ENCODE data around the gene MPPED1.

Gene MPPED1

DNA sequence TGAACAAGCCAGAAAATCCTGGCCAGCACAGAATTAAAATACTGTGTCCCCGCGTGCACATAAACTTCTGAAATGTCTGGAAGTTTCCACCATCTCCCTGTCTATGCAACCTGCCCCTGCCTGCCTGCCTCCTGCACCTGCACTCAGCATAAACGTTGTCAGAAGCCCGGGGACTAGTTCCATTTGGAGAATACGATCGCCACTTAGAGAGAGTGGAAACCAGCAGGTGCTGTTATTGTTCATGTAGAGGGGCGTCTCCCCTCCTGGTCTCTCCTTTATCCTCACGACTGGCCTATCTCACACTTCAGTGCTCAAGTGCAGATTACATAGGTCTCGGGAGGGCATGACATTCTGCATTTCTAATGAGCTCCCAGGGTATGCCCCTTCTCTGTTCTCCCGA is 35.6 kb downstream of the MPPED1 start:
- no peak overlapping the region for H3K4me3 ChIP-seq (ENCODE audit: low read length)
- no peaks in the 10 kb centered on the region for H3K4me1 ChIP-seq (ENCODE audit: insufficient read depth, low read length)
- no peaks in the 10 kb centered on the region for H3K36me3 ChIP-seq (ENCODE audit: insufficient read depth, low read depth, low read length)
- no peak overlapping the region for H3K9ac ChIP-seq (ENCODE audit: low read depth, low read length)
- no peak overlapping the region for H3K27ac ChIP-seq (ENCODE audit: low read length)
- no peaks in the 10 kb centered on the region for H3K27me3 ChIP-seq (ENCODE audit: insufficient read depth, low read length)
- no peaks in the 10 kb centered on the region for H3K9me3 ChIP-seq (ENCODE audit: insufficient read depth, low read depth, low read length)

DNA sequence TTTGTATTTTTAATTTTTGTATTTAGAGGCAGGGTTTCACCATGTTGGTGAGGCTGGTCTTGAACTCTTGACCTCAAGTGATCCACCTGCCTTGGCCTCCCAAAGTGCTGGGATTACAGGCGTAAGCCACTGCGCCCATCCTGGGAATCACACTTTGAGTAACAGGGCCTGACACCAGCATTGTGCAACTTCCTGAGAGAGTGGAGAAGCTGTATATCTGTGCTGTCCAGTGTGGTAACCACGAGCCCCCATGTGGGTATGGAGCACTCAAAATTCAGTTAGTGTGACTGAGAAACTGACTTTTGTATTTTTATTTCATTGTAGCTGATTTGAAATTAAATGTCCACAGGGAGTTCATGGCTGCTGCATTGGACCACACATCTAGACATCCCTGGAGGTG is 36.2 kb downstream of the MPPED1 start:
- H3K9me3 ChIP-seq (ENCODE audit: insufficient read depth, low read depth, low read length): no peaks in the 10 kb centered on the region
- H3K4me1 ChIP-seq (ENCODE audit: insufficient read depth, low read length): no peaks in the 10 kb centered on the region
- H3K27ac ChIP-seq (ENCODE audit: low read length): no peak overlapping the region

DNA sequence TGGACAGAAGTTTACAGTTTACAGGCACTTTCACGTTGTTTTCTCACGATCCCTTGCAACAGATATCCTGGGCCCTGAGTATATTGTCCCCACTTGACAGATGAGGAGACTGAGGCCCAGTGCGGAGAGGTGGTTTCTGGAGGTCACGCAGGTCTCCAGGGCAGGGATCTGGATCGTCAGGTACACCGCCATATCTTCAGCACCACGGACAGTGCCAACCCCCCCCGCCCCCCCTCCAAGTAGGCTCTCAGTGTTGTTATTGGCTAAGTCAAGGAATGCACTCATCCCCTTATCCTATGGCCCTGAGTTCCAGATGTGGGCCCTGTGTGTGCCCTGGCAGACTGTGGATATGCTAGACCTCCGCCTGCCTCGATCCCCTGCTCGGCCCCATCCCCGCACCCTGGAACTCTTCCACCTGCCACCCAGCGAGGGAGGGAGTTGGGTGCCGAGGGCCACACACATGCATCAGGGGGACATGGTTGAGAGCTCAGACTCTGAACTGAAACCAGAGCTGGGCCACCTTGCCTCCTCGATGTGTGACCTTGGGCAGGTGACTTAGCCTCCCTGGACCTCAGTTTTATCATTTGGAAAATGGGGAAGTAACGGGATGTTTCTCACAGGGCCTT is 37.5 kb downstream of the MPPED1 start:
- no peak overlapping the region for H3K9ac ChIP-seq (ENCODE audit: low read depth, low read length)
- no peaks in the 10 kb centered on the region for H3K4me1 ChIP-seq (ENCODE audit: insufficient read depth, low read length)
- H3K36me3 ChIP-seq (ENCODE audit: insufficient read depth, low read depth, low read length): no peaks in the 10 kb centered on the region
- no peaks in the 10 kb centered on the region for H3K9me3 ChIP-seq (ENCODE audit: insufficient read depth, low read depth, low read length)
- no peak overlapping the region for H3K4me3 ChIP-seq (ENCODE audit: low read length)
- H3K27ac ChIP-seq (ENCODE audit: low read length): no peak overlapping the region
- H3K27me3 ChIP-seq (ENCODE audit: insufficient read depth, low read length): no peaks in the 10 kb centered on the region

More for the DNA sequence above, 36.2 kb downstream of the MPPED1 start:
- Histone ChIP-seq H3K27me3 (ENCODE audit: insufficient read depth, low read length) (no peaks in the 10 kb centered on the region), H3K4me3 (ENCODE audit: low read length) (no peak overlapping the region), H3K36me3 (ENCODE audit: insufficient read depth, low read depth, low read length) (no peaks in the 10 kb centered on the region), H3K9ac (ENCODE audit: low read depth, low read length) (no peak overlapping the region)

DNA sequence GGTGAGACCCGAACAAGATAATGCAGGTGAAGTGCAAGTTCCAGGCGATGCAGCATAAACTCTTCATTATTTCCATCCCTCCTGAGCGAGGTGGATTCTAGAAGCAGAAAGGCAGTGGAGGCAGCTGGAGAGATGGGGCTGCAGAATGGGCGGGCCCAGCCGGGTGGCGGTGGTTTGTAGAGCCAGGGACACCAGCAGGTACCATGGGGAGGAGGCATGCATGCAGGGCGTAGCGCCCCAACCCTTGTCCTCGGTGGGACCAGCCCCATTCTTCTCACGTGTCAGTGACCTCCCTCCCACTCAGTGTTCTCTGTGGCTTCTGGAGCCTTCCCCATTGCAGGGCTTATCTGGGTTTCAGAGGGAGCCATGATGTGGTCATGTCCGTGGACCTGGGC is 38.0 kb downstream of the MPPED1 start:
- Histone ChIP-seq H3K4me1 (ENCODE audit: insufficient read depth, low read length) (no peaks in the 10 kb centered on the region), H3K36me3 (ENCODE audit: insufficient read depth, low read depth, low read length) (no peaks in the 10 kb centered on the region), H3K9ac (ENCODE audit: low read depth, low read length) (no peak overlapping the region)

DNA sequence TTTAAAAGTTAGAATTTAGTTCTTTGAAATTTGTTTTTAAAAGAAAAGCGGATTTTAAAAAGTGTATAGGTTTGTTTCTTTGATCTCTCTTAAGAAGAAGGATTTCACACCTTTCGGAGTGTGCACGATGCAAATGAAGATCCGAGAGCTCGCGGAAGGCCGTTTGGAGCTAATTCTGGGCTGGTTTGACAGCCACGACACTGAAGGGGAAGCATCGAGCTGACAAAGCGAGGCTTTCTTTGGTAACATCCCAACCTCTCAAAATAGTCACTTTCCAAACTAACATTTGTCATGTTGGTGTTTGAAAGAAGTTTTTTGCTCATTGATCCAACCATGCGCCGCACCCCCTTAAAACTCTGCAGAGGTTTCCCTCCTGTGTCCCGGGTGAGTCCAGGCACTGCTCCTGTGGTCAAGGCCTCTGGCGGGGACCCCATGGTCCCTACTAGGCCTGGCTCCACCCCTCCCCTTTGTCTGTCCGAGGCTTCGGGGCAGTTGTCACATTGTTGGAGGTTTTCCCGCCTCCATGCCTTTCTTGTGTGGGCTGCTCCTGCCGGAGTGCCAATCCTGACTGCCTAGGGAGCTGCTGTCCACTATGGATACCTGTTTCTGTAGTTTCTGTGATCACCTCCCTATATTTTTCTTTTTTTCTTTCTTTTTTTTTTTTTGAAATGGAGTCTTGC is 39.7 kb downstream of the MPPED1 start:
- no peak overlapping the region for H3K9ac ChIP-seq (ENCODE audit: low read depth, low read length)
- H3K27me3 ChIP-seq (ENCODE audit: insufficient read depth, low read length): no peaks in the 10 kb centered on the region
- no peaks in the 10 kb centered on the region for H3K36me3 ChIP-seq (ENCODE audit: insufficient read depth, low read depth, low read length)
- H3K4me3 ChIP-seq (ENCODE audit: low read length): no peak overlapping the region
- no peaks in the 10 kb centered on the region; the same call in 1 of the 2 replicates for H3K4me1 ChIP-seq (ENCODE audit: insufficient read depth, low read length)
- no peak overlapping the region for H3K27ac ChIP-seq (ENCODE audit: low read length)
- no peaks in the 10 kb centered on the region for H3K9me3 ChIP-seq (ENCODE audit: insufficient read depth, low read depth, low read length)

More for the DNA sequence above, 38.0 kb downstream of the MPPED1 start:
- Histone ChIP-seq H3K27ac (ENCODE audit: low read length) (no peak overlapping the region), H3K9me3 (ENCODE audit: insufficient read depth, low read depth, low read length) (no peaks in the 10 kb centered on the region), H3K4me3 (ENCODE audit: low read length) (no peak overlapping the region), H3K27me3 (ENCODE audit: insufficient read depth, low read length) (no peaks in the 10 kb centered on the region)

DNA sequence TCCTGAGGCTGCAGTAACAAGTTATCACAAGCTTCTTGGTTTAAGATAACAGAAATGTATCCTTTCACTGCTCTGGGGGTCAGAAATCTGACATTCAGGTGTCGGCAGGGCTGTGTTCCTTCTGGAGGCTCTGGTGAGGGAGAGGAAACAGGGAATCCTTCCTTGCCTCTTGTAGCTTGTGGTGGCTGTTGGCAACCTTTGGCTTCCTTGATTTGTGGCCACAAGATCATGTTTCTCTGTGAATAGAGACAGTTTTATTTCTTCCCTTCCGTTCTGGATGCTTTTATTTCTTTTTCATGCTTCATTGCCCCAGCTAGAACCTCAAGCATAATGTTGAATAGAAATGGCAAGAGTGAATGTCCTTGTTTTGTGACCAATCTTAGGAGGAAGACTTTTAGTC is 44.0 kb downstream of the MPPED1 start:
- Histone ChIP-seq H3K9me3 (ENCODE audit: insufficient read depth, low read depth, low read length) (no peaks in the 10 kb centered on the region), H3K27ac (ENCODE audit: low read length) (no peak overlapping the region), H3K27me3 (ENCODE audit: insufficient read depth, low read length) (no peaks in the 10 kb centered on the region), H3K4me3 (ENCODE audit: low read length) (no peak overlapping the region), H3K4me1 (ENCODE audit: insufficient read depth, low read length) (no peaks in the 10 kb centered on the region; the same call in 1 of the 2 replicates), H3K36me3 (ENCODE audit: insufficient read depth, low read depth, low read length) (no peaks in the 10 kb centered on the region), H3K9ac (ENCODE audit: low read depth, low read length) (no peak overlapping the region)

DNA sequence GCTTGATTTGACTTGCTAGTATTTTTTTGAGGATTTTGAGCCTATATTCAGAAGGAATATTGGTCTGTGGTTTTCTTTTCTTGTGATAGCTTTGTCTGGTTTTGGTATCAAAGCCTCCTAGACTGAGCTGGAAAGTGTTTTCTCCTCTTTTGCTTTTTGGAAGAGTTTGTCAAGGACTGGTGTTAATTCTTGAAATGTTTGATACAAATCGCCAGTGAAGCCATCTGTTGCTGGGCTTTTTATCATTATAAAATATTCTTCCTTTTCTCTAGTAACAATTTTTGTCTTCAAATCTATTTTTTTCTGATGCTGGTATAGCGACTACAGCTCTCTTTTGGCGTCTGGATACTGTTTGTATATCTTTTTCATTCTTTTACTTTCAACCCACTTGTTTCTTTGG is 45.2 kb downstream of the MPPED1 start:
- Histone ChIP-seq H3K4me1 (ENCODE audit: insufficient read depth, low read length) (no peaks in the 10 kb centered on the region; the same call in 1 of the 2 replicates), H3K27ac (ENCODE audit: low read length) (no peak overlapping the region), H3K9ac (ENCODE audit: low read depth, low read length) (no peak overlapping the region), H3K4me3 (ENCODE audit: low read length) (no peak overlapping the region), H3K27me3 (ENCODE audit: insufficient read depth, low read length) (no peaks in the 10 kb centered on the region), H3K36me3 (ENCODE audit: insufficient read depth, low read depth, low read length) (no peaks in the 10 kb centered on the region), H3K9me3 (ENCODE audit: insufficient read depth, low read depth, low read length) (no peaks in the 10 kb centered on the region; the same call in 1 of the 2 replicates)

DNA sequence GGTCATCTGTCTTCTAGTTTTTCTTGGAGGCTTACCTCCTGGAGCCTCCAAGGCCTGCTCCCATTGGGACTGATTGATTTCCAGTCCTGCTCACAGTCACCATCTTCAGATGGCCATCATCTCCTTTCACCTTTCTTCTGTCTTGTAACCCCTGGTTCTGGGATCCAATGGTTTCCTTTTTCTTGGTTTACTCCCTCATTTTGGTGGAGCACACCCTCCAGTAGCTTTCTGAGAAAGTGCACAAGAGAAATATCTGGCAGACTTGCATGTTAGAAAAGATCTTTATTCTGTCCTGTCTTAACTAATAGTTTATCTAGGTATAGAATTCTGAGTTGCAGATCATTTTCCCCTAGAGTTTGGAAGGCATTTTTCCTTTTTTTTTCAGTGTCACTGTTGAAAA is 50.9 kb downstream of the MPPED1 start:
- no peak overlapping the region for H3K4me3 ChIP-seq (ENCODE audit: low read length)
- no peaks in the 10 kb centered on the region for H3K36me3 ChIP-seq (ENCODE audit: insufficient read depth, low read depth, low read length)
- H3K27me3 ChIP-seq (ENCODE audit: insufficient read depth, low read length): no peaks in the 10 kb centered on the region
- H3K9me3 ChIP-seq (ENCODE audit: insufficient read depth, low read depth, low read length): peaks cover 3% of the 10 kb centered on the region
- H3K9ac ChIP-seq (ENCODE audit: low read depth, low read length): no peak overlapping the region
- no peak overlapping the region for H3K27ac ChIP-seq (ENCODE audit: low read length)
- no peaks in the 10 kb centered on the region for H3K4me1 ChIP-seq (ENCODE audit: insufficient read depth, low read length)

DNA sequence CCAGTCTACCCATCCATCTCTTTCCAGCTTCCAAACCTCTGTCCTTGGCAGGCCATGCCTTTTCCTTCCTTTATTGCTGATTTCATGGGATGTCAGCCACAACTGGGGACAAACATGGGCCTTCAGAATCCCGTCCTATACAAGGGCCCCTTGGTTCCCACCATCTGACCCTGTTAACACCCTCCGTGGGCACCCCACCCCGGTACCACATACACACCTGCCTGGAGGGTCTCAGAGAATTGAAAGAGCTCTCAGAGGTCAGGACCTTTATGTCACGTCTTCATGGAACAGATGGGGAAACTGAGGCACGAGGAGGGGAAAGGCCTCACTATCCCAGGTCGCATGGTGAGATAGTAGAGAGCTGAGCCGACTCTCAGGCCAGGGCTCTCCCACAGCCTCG is 53.0 kb downstream of the MPPED1 start:
- H3K9ac ChIP-seq (ENCODE audit: low read depth, low read length): no peak overlapping the region
- no peak overlapping the region for H3K27ac ChIP-seq (ENCODE audit: low read length)
- H3K27me3 ChIP-seq (ENCODE audit: insufficient read depth, low read length): 0 out of 2 replicates have a peak, but pooled peaks cover 9% of the 10 kb centered on the region
- H3K4me3 ChIP-seq (ENCODE audit: low read length): no peak overlapping the region
- H3K36me3 ChIP-seq (ENCODE audit: insufficient read depth, low read depth, low read length): no peaks in the 10 kb centered on the region
- peaks cover 3% of the 10 kb centered on the region for H3K9me3 ChIP-seq (ENCODE audit: insufficient read depth, low read depth, low read length)
- no peaks in the 10 kb centered on the region for H3K4me1 ChIP-seq (ENCODE audit: insufficient read depth, low read length)

DNA sequence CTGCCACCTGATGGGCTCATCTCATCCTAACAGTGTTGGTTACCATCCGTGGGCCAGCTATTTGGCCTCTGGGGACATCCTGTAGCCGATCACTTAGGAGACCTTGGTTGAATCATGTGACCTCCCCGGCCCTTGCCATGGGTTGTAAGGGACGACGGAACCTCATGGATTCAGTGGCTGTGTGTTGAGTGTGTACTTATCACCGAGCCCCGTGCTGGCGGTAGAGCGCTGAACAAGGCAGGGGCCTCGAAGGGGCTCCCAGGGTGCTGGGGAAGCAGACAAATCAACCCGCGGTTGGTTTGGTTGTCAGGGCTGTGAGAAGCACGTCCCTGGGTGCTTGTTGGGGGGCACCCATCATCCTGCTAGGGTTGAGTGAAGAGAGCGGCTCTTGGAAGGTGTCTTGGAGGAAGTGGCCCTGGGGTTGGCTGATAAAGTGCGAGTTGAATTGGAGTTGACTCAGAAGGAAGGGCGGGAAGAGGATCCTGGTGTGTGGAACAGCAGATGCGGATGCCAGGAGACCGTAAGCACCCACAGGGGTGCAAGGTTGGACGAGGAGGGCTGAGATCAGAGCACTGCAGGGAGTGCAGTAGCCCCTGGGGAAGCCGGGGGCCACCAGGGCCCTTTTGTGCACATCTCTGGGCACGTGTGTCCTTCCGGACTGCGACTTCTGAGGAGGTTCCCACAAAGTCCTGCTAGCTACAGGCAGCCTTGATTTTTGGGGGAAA is 53.6 kb downstream of the MPPED1 start:
- peaks cover 3% of the 10 kb centered on the region for H3K9me3 ChIP-seq (ENCODE audit: insufficient read depth, low read depth, low read length)
- H3K9ac ChIP-seq (ENCODE audit: low read depth, low read length): no peak overlapping the region
- no peak overlapping the region for H3K27ac ChIP-seq (ENCODE audit: low read length)
- no peaks in the 10 kb centered on the region for H3K4me1 ChIP-seq (ENCODE audit: insufficient read depth, low read length)
- 0 out of 2 replicates have a peak, but pooled peaks cover 9% of the 10 kb centered on the region for H3K27me3 ChIP-seq (ENCODE audit: insufficient read depth, low read length)
- no peaks in the 10 kb centered on the region for H3K36me3 ChIP-seq (ENCODE audit: insufficient read depth, low read depth, low read length)
- H3K4me3 ChIP-seq (ENCODE audit: low read length): no peak overlapping the region

DNA sequence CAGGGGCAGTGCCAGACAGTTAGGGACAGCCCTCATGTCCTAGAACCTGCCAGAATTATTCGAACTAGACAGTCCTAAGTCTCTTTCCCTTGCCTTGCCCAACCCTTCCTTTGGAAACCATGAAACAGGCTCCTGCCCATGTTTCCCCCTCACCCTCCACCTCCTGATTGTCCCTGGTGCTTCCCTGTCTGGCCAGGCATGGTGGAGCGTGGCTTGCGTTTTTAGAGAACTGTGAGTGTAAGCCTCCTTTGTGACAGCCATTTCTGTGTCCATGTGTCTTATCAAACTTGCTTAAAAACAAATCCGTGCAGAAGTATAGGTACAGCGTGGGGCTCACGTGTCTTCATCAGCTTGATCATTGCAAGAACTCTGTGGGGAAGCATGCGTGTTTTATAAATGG is 54.9 kb downstream of the MPPED1 start:
- Histone ChIP-seq H3K9me3 (ENCODE audit: insufficient read depth, low read depth, low read length) (peaks cover 3% of the 10 kb centered on the region; the same call in 1 of the 2 replicates), H3K27me3 (ENCODE audit: insufficient read depth, low read length) (0 out of 2 replicates have a peak, but pooled peaks cover 9% of the 10 kb centered on the region)

More for the DNA sequence above, 54.9 kb downstream of the MPPED1 start:
- Histone ChIP-seq H3K4me1 (ENCODE audit: insufficient read depth, low read length) (no peaks in the 10 kb centered on the region), H3K27ac (ENCODE audit: low read length) (no peak overlapping the region), H3K36me3 (ENCODE audit: insufficient read depth, low read depth, low read length) (no peaks in the 10 kb centered on the region), H3K4me3 (ENCODE audit: low read length) (no peak overlapping the region), H3K9ac (ENCODE audit: low read depth, low read length) (no peak overlapping the region)

Measured in iPS-20b (cell line).